ENCODE data around the gene SLC38A11. TPM values are rescaled to one million over a fixed set of nuclear protein-coding genes. Genes with fewer than 3 reads are reported as not detected.
"Not testable (repeated sequence)": the region's sequence is repeated elsewhere in the genome, so short reads cannot be mapped to it uniquely, and the experiment has no call there.

SLC38A11 gene
- total RNA-seq, 1 experiment from 2014 or later = not detected

- TF ChIP-seq REST (IDR thresholded peaks at IDR 0.05; ENCODE audit: low read depth) (no peak), EGR1 (IDR thresholded peaks at IDR 0.05; ENCODE audit: low read depth) (no peak), CTCF (IDR thresholded peaks at IDR 0.05 in 2 of 3, conservative IDR thresholded peaks at IDR 0.05 in 1 of 3; ENCODE audit: borderline replicate concordance in 1 of 3, insufficient read depth in 1 of 3, low read depth in 2 of 3, low read length in 2 of 3) (peak; percentile 24 to 56 (median 47); a peak in 4 of 6 replicates)
Measured at GRCh38 chr2:164992818-164993217, 37.5 kb upstream of the SLC38A11 start (continued).

DNA sequence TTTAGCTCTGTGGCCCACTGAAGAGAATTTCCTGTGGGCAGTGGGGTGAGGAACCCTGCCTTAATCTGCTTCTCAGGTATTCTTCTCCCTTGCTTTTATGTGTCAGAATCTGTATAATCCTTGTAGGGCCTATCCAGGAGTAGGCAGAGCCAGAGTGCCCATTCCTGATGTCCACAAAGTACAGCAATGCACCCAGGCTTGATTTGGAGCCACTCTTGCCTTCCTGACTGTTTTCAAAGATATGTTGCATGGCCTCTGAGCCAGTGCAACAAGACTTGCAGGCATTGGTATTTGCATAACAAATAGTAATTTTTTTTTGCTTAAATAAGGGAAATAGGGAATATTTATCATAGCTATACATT lies 36.7 kb upstream of the SLC38A11 start:
- H2AFZ ChIP-seq (ENCODE audit: low read depth, low read length, poor library complexity, severe bottlenecking); H3K79me2 ChIP-seq (ENCODE audit: insufficient read depth, low read length); H3K4me3 ChIP-seq (replicated peaks in 1 of 2; ENCODE audit: low read depth in 1 of 2, low read length in 2 of 2); ATAC-seq; BruUV-seq (replicated peaks); H3K9ac ChIP-seq (ENCODE audit: low read length); RAD21 ChIA-PET (ENCODE audit: low non-redundant PET in 1 of 2, low total read pairs in 2 of 2, uncharacterized antibody in 2 of 2, unreplicated experiment in 2 of 2); H3K4me2 ChIP-seq (ENCODE audit: low read length); POLR2A ChIA-PET; H4K20me1 ChIP-seq (ENCODE audit: insufficient read depth); H3K9me3 ChIP-seq (ENCODE audit: control insufficient read depth in 1 of 2, insufficient read depth in 1 of 2, low read depth in 1 of 2, low read length in 2 of 2); H3K27me3 ChIP-seq (ENCODE audit: insufficient read depth, low read length); H3K9me2 ChIP-seq (ENCODE audit: insufficient read depth); DNase-seq (ENCODE audit: low read depth, low spot score); H3K4me1 ChIP-seq (ENCODE audit: control insufficient read depth in 1 of 2, insufficient read depth in 2 of 2, low read length in 2 of 2); H3K27ac ChIP-seq (ENCODE audit: low read depth, low read length); H3K36me3 ChIP-seq (ENCODE audit: control insufficient read depth in 1 of 2, insufficient read depth in 2 of 2, low read length in 2 of 2): not testable (repeated sequence)
- CTCF ChIA-PET = interaction anchor here (1.3 to 2.5 kb wide), 4 partner anchors 25 to 882 kb away, joined by 3 to 17 read pairs (median 11); partner anchors contain the start of gene SCN3A
- intact Hi-C loops (cut with micrococcal nuclease) = loop anchor here (5.0 kb wide), 2 partner anchors 255 to 300 kb away; no protein-coding TSS in a partner anchor

GRCh38 chr2:164991361-164992092 lies 36.2 kb upstream of the SLC38A11 start:
- not testable (repeated sequence) for H3K4me3 ChIP-seq (replicated peaks in 1 of 2; ENCODE audit: low read depth in 1 of 2, low read length in 2 of 2); H3K27ac ChIP-seq (ENCODE audit: low read depth, low read length)

DNA sequence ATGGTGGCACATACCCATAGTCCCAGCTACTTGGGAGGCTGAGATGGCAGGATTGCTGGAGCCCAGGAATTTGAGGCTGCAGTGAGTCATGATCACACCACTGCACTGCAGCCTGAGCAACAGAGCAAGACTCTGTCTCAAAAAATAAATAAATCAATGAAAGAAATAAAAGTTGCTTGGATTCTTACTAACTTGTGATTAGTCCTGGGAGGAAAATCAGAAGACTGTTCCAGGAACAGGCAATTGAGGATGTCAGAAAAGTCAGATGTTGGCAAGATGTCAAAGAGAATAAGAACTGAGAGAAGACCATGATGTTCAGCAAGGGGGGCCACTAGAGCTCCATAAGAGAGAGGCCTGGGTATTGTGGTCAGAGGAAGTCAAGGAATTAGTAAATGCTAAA lies 35.6 kb upstream of the SLC38A11 start:
- H3K9ac ChIP-seq (ENCODE audit: low read length); H2AFZ ChIP-seq (ENCODE audit: low read depth, low read length, poor library complexity, severe bottlenecking); H4K20me1 ChIP-seq (ENCODE audit: insufficient read depth); H3K4me2 ChIP-seq (ENCODE audit: low read length); ATAC-seq; H3K36me3 ChIP-seq (ENCODE audit: control insufficient read depth in 1 of 2, insufficient read depth in 2 of 2, low read length in 2 of 2); POLR2A ChIA-PET; CTCF ChIA-PET; H3K4me3 ChIP-seq (replicated peaks in 1 of 2; ENCODE audit: low read depth in 1 of 2, low read length in 2 of 2); H3K27ac ChIP-seq (ENCODE audit: low read depth, low read length); H3K79me2 ChIP-seq (ENCODE audit: insufficient read depth, low read length); H3K9me3 ChIP-seq (ENCODE audit: control insufficient read depth in 1 of 2, insufficient read depth in 1 of 2, low read depth in 1 of 2, low read length in 2 of 2); RAD21 ChIA-PET (ENCODE audit: low non-redundant PET in 1 of 2, low total read pairs in 2 of 2, uncharacterized antibody in 2 of 2, unreplicated experiment in 2 of 2); DNase-seq (ENCODE audit: low read depth, low spot score); H3K27me3 ChIP-seq (ENCODE audit: insufficient read depth, low read length); H3K4me1 ChIP-seq (ENCODE audit: control insufficient read depth in 1 of 2, insufficient read depth in 2 of 2, low read length in 2 of 2); BruUV-seq (replicated peaks); H3K9me2 ChIP-seq (ENCODE audit: insufficient read depth): not testable (repeated sequence)
- intact Hi-C loops (cut with micrococcal nuclease) = loop anchor here (5.0 kb wide), 2 partner anchors 254 to 301 kb away; no protein-coding TSS in a partner anchor

More at GRCh38 chr2:164991361-164992092, 36.2 kb upstream of the SLC38A11 start:
- H2AFZ ChIP-seq (ENCODE audit: low read depth, low read length, poor library complexity, severe bottlenecking); H3K4me1 ChIP-seq (ENCODE audit: control insufficient read depth in 1 of 2, insufficient read depth in 2 of 2, low read length in 2 of 2); H3K4me2 ChIP-seq (ENCODE audit: low read length); BruUV-seq (replicated peaks); H3K9ac ChIP-seq (ENCODE audit: low read length); ATAC-seq; H3K36me3 ChIP-seq (ENCODE audit: control insufficient read depth in 1 of 2, insufficient read depth in 2 of 2, low read length in 2 of 2); H4K20me1 ChIP-seq (ENCODE audit: insufficient read depth); H3K9me2 ChIP-seq (ENCODE audit: insufficient read depth); H3K27me3 ChIP-seq (ENCODE audit: insufficient read depth, low read length); POLR2A ChIA-PET; H3K9me3 ChIP-seq (ENCODE audit: control insufficient read depth in 1 of 2, insufficient read depth in 1 of 2, low read depth in 1 of 2, low read length in 2 of 2); RAD21 ChIA-PET (ENCODE audit: low non-redundant PET in 1 of 2, low total read pairs in 2 of 2, uncharacterized antibody in 2 of 2, unreplicated experiment in 2 of 2); H3K79me2 ChIP-seq (ENCODE audit: insufficient read depth, low read length); DNase-seq (ENCODE audit: low read depth, low spot score): not testable (repeated sequence)
- CTCF ChIA-PET = interaction anchor here (2.0 to 2.5 kb wide), 2 partner anchors 25 to 882 kb away, joined by 10 to 12 read pairs; no protein-coding TSS in a partner anchor
- intact Hi-C loops (cut with micrococcal nuclease) = loop anchor here (5.0 kb wide), 2 partner anchors 254 to 301 kb away; no protein-coding TSS in a partner anchor

Data from HCT116 (cell line).